LNCAP (cell line): ENCODE measurements around the gene RNU11.

ENCODE experiments used
- CTCF ChIP-seq: fragments of 450-650 bp; IDR thresholded peaks from 2 replicates; pipeline ENCODE4 v1.5.1; 2017; ENCODE audit warnings: mild to moderate bottlenecking

Gene RNU11

GRCh38 chr1:28671254-28671780 lies 22.9 kb downstream of the RNU11 start:
- no peak for TF ChIP-seq CTCF

DNA sequence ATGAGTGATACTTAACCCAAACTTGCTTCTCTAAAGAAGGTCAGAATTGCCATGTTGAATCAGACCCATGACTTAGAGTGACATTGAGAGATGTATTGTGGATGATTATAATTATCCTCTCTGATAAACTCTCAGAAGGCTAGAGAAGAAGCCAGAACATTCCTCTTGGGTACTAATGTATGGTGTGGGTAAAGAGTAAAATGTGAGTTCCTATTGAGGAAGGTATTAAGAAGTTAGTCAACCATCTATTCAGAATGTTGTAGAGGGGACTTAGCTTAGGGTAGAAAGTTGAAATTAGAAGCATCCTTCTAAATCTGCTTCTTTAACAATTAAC lies 27.5 kb downstream of the RNU11 start:
- no peak for TF ChIP-seq CTCF

GRCh38 chr1:28680151-28680550 lies 31.8 kb downstream of the RNU11 start:
- TF ChIP-seq CTCF = no peak

DNA sequence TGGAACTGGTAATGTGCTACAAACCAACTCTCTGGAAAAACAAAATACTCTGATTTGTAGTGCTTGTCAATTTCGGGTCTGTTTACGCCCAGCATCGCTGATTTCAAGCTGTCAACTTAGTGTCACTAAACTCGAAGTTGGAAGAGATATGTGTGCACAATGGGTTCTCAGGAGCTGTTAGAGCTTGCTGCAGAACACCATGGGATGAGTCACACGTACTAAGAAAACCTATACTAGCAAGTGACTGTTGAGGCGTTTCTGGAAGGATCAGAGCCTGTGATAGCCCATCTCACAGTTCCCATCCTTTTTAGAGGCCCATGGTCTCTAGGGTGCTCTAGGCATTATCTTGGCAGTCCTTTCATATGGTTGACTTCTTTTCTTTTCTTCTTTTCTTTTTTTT lies 34.4 kb downstream of the RNU11 start:
- no peak for TF ChIP-seq CTCF

DNA sequence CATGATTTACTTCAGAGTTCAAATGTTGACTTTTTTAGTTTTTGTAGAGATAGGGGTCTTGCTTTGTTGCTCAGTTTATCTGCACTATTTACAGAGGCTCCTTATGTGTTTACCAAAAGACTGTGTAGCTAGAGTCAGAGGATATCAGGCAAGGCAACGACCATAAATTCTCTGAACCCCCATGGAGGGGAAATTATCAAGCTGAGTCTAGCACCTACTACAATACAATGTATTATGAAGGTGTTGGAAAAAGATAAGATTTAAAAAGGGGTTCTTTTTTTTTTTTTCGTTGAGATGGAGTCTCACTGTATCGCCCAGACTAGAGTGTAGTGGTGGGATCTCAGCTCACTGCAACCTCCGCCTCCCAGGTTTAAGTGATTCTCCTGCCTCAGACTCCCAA lies 36.5 kb downstream of the RNU11 start:
- no peak for TF ChIP-seq CTCF
